Erythroblast (primary cell): ENCODE results near the gene ZNF575.

Source experiments
- DNase-seq, 2 experiments: peaks; one replicate each; lab custom pipeline; 2025; lab: John Stamatoyannopoulos, UW
- GATA1 ChIP-seq: IDR thresholded peaks from 2 replicates; pipeline ENCODE4 v1.6.1; 2011; ENCODE audit warnings: low read depth, mild to moderate bottlenecking, control low read depth, low read length, moderate library complexity
- POLR2A ChIP-seq: IDR thresholded peaks from 2 replicates; pipeline ENCODE4 v1.6.1; 2011; ENCODE audit warnings: mild to moderate bottlenecking, low read length

The ZNF575 gene

GRCh38 chr19:43525836-43526771 is 6.9 kb upstream of the ZNF575 start:
- TF ChIP-seq POLR2A (no peak), GATA1 (no peak)
- DNase-seq, result peak in 1 of 2 experiments; percentile 27

GRCh38 chr19:43526884-43527859 is 5.8 kb upstream of the ZNF575 start, which contains the start of gene ETHE1:
ETHE1 (minus strand) TSS chr19:43527201; CDS start chr19:43527177, 24 bp downstream.
- TF ChIP-seq GATA1, result no peak
- peak; percentile 35 for TF ChIP-seq POLR2A
- peak; percentile 78 for DNase-seq

- DNase-seq, result peak in 1 of 2 experiments; percentile 23
- TF ChIP-seq GATA1, result no peak
- TF ChIP-seq POLR2A, result no peak
Measured at GRCh38 chr19:43527860-43528622, 4.9 kb upstream of the ZNF575 start.

GRCh38 chr19:43532571-43532961 is 422 bp upstream of the ZNF575 start:
- no peak for DNase-seq
- TF ChIP-seq POLR2A (no peak), GATA1 (no peak)

GRCh38 chr19:43533546-43534304 is 737 bp downstream of the ZNF575 start:
- no peak for TF ChIP-seq GATA1
- DNase-seq, result peak; percentile 98 to 99

GRCh38 chr19:43534305-43534815 is 1.4 kb downstream of the ZNF575 start:
- no peak for DNase-seq
- no peak for TF ChIP-seq GATA1

- peak; percentile 56 to 59 for DNase-seq
- TF ChIP-seq GATA1 (no peak), POLR2A (no peak)
Measured at GRCh38 chr19:43534816-43535761, 2.1 kb downstream of the ZNF575 start.

- TF ChIP-seq GATA1, result no peak
- no peak for TF ChIP-seq POLR2A
- DNase-seq, result peak in 1 of 2 experiments; percentile 10
Measured at GRCh38 chr19:43538922-43539321, 5.9 kb downstream of the ZNF575 start.

GRCh38 chr19:43540381-43540780 is 7.4 kb downstream of the ZNF575 start:
- DNase-seq, result no peak
- TF ChIP-seq GATA1 (no peak), POLR2A (no peak)

GRCh38 chr19:43541920-43542650 is 9.1 kb downstream of the ZNF575 start:
- TF ChIP-seq POLR2A (no peak), GATA1 (no peak)
- DNase-seq, result no peak
